ENCODE data around the gene ARHGAP22.

Gene ARHGAP22

DNA sequence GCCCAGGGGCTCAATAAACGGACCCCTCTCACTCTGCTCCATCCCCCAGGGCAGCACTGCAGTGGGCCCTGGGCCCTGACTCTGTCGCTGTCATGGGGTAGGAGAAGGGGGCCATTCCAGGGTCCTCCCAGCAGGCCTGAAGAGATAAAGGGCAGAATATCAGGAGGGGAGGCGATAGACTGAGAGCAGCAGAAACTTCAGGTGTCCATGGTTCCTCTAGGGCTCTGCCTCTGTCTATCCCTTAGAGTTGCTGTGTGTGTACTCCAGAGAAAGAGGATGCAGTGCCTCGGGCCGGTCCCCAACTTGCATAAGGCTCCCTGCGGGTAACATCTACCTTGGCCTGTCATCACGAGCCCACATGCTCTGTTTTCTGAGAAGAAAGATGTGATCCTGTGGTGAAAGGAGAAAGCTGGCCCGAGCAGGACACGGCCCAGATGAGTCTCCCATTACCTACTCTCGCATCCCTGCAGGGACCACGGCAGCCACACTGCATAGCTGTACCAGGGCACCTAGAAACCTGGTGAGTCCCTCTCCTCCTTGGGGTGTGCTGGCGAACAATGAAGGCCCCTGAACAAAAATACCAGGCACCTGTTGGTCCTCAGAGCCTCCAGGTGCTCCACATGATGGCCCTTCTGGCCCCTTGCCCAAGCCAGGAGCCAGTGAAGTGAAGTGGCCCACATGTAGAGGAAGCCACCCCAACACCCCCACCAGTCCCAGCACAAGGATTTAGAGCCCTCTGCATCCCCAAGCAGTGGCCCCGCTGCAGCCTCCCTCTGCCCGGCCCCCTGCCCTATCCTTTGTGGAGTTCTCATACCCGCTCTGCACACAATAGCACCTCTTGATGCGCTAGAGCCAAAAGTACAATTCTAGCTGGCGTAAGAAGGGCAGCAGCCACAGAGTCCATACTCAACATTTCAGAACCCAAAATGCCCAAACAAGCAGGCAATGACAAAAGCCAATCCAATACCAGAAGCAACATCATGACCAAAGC lies 106.8 kb downstream of the ARHGAP22 start:
- TF ChIP-seq GABPA (IDR thresholded peaks at IDR 0.05; ENCODE audit: low read depth) (no peak), POLR2AphosphoS5 (IDR thresholded peaks at IDR 0.05; ENCODE audit: low read depth) (no peak), SPI1 (IDR thresholded peaks at IDR 0.05; ENCODE audit: borderline replicate concordance, low read depth) (no peak)
- TF ChIP-seq, protein P1, sequence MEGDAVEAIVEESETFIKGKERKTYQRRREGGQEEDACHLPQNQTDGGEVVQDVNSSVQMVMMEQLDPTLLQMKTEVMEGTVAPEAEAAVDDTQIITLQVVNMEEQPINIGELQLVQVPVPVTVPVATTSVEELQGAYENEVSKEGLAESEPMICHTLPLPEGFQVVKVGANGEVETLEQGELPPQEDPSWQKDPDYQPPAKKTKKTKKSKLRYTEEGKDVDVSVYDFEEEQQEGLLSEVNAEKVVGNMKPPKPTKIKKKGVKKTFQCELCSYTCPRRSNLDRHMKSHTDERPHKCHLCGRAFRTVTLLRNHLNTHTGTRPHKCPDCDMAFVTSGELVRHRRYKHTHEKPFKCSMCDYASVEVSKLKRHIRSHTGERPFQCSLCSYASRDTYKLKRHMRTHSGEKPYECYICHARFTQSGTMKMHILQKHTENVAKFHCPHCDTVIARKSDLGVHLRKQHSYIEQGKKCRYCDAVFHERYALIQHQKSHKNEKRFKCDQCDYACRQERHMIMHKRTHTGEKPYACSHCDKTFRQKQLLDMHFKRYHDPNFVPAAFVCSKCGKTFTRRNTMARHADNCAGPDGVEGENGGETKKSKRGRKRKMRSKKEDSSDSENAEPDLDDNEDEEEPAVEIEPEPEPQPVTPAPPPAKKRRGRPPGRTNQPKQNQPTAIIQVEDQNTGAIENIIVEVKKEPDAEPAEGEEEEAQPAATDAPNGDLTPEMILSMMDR (IDR thresholded peaks at IDR 0.05; ENCODE audit: insufficient read depth, low read length): no peak
- TF ChIP-seq, protein P2, sequence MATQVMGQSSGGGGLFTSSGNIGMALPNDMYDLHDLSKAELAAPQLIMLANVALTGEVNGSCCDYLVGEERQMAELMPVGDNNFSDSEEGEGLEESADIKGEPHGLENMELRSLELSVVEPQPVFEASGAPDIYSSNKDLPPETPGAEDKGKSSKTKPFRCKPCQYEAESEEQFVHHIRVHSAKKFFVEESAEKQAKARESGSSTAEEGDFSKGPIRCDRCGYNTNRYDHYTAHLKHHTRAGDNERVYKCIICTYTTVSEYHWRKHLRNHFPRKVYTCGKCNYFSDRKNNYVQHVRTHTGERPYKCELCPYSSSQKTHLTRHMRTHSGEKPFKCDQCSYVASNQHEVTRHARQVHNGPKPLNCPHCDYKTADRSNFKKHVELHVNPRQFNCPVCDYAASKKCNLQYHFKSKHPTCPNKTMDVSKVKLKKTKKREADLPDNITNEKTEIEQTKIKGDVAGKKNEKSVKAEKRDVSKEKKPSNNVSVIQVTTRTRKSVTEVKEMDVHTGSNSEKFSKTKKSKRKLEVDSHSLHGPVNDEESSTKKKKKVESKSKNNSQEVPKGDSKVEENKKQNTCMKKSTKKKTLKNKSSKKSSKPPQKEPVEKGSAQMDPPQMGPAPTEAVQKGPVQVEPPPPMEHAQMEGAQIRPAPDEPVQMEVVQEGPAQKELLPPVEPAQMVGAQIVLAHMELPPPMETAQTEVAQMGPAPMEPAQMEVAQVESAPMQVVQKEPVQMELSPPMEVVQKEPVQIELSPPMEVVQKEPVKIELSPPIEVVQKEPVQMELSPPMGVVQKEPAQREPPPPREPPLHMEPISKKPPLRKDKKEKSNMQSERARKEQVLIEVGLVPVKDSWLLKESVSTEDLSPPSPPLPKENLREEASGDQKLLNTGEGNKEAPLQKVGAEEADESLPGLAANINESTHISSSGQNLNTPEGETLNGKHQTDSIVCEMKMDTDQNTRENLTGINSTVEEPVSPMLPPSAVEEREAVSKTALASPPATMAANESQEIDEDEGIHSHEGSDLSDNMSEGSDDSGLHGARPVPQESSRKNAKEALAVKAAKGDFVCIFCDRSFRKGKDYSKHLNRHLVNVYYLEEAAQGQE (IDR thresholded peaks at IDR 0.05; ENCODE audit: insufficient replicate concordance, low read depth): no peak
- DNase-seq (ENCODE audit: low read depth in 1 of 2, low spot score in 1 of 2): no peak
- Histone ChIP-seq H3K27me3 (ENCODE audit: insufficient read depth, poor library complexity, severe bottlenecking) (no peaks in the 10 kb centered on the region), H3K27ac (replicated peaks) (no peak overlapping the region), H3K4me3 (replicated peaks; ENCODE audit: insufficient read depth, low read length) (no peak overlapping the region)

DNA sequence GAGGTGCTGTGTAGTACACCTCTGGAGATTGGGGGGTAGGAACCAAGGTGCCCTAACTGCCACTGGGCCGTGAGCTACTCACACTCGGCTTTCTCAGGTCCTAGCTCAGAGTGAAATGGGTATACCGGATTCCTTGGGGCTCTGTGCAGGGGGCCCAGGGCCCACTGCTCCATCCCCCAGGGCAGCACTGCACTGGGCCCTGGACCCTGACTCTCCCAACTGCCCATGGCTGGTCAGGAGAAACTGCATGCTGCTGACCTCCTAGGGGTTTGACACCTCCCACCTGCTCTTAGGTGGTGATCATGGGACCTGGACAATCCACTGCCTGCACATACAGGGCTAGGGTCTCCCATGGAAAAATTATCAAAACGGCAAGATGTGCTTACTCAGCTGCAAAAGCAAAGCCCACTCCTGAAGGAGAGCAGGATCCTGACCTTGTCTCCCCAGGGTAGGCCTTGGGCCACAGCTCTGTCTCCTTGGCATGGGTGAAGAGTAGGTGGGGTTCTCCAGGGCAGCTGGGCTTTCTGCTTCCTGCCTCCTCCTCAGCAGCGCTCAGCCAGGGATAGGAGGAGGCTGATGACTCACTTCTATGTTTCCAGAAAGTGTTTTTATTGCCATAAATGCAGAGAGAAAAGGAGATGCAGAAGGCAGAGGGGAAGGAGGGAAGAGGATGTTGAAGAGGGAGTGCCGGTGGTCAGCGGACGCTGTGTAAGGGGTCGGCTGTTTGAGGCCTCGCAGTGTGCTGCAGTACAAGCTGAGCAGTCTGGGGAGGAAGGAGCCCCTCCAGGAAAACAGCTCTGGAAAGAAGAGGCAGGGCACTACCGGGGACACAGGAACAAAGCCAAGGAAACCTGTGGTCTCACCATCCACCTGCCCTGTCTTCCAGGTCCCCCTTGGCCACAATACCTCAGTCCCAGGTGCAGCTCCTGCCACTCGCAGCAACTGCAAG lies 107.8 kb downstream of the ARHGAP22 start:
- Histone ChIP-seq H3K27ac (replicated peaks) (no peak overlapping the region), H3K4me3 (replicated peaks; ENCODE audit: insufficient read depth, low read length) (no peak overlapping the region), H3K27me3 (ENCODE audit: insufficient read depth, poor library complexity, severe bottlenecking) (no peaks in the 10 kb centered on the region)
- no peak for DNase-seq (ENCODE audit: low read depth in 1 of 2, low spot score in 1 of 2)
- TF ChIP-seq POLR2AphosphoS5 (IDR thresholded peaks at IDR 0.05; ENCODE audit: low read depth) (no peak), SPI1 (IDR thresholded peaks at IDR 0.05; ENCODE audit: borderline replicate concordance, low read depth) (no peak), GABPA (IDR thresholded peaks at IDR 0.05; ENCODE audit: low read depth) (no peak)
- TF ChIP-seq, protein P1 (IDR thresholded peaks at IDR 0.05; ENCODE audit: insufficient read depth, low read length): no peak
- TF ChIP-seq, protein P2 (IDR thresholded peaks at IDR 0.05; ENCODE audit: insufficient replicate concordance, low read depth): no peak

DNA sequence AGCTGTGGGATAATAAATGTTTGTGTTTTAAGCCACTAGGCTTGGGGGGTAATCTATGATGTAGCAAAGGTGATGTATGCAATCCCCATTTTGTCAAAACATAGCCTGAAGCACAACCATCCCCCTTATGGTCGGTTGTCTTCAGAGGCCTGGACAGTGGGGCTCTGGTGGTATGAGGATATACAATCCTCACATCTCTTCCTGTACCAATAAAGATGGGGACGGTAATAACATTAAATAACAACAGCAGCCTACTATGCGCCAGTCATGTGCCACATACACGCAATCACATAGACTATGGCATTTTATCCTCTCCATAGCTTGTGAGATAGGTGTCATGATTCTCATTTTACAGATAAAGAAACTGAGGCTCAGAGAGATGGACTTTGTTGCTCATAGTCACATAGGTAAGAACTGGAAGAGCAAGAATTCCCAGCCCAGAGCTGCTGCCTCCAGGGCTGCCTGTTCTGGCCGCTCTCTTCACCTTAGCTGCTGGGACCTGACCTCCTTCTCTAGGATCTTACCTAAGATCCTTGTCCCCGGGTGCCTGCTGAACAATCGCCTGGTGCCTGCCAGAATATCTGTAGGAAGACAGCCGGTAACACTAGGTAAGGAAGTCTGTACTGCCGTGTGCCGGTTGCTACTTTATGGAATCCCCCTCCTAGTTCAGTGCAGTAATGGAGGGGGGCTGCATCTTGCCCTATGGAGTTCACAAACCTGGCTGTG lies 108.6 kb downstream of the ARHGAP22 start:
- no peak overlapping the region for H3K27ac ChIP-seq (replicated peaks)
- no peaks in the 10 kb centered on the region for H3K27me3 ChIP-seq (ENCODE audit: insufficient read depth, poor library complexity, severe bottlenecking)
- no peak for TF ChIP-seq POLR2AphosphoS5 (IDR thresholded peaks at IDR 0.05; ENCODE audit: low read depth)
- no peak for TF ChIP-seq SPI1 (IDR thresholded peaks at IDR 0.05; ENCODE audit: borderline replicate concordance, low read depth)
- TF ChIP-seq, protein P2 (IDR thresholded peaks at IDR 0.05; ENCODE audit: insufficient replicate concordance, low read depth): no peak
- TF ChIP-seq, protein P1 (IDR thresholded peaks at IDR 0.05; ENCODE audit: insufficient read depth, low read length): no peak
- no peak for TF ChIP-seq GABPA (IDR thresholded peaks at IDR 0.05; ENCODE audit: low read depth)
- no peak overlapping the region for H3K4me3 ChIP-seq (replicated peaks; ENCODE audit: insufficient read depth, low read length)
- no peak for DNase-seq (ENCODE audit: low read depth in 1 of 2, low spot score in 1 of 2)
